Type B pancreatic cell (in vitro differentiated cells): ENCODE measurements around the gene EHBP1. TPM values are rescaled to one million over a fixed set of nuclear protein-coding genes. Genes with fewer than 3 reads are reported as not detected.

Source experiments
- DNase-seq: peaks from one replicate; pipeline ENCODE4 v3.0.0; 2021; ENCODE audit warnings: mixed read lengths; ENCODE audit not compliant: unreplicated experiment; ENCODE audit errors: extremely low spot score
- H3K27ac Mint-ChIP-seq: 2 replicates; pipeline ENCODE4 v1.8.0; 2021; ENCODE audit warnings: mild to moderate bottlenecking, mixed read lengths
- H3K27me3 Mint-ChIP-seq: 2 replicates; pipeline ENCODE4 v1.8.0; 2021; ENCODE audit warnings: mixed read lengths
- H3K36me3 Mint-ChIP-seq: 2 replicates; pipeline ENCODE4 v1.8.0; 2021; ENCODE audit warnings: mixed read lengths
- H3K4me1 Mint-ChIP-seq: one replicate; pipeline ENCODE4 v1.8.0; 2021; ENCODE audit warnings: mixed read lengths; ENCODE audit not compliant: unreplicated experiment
- H3K4me3 Mint-ChIP-seq: 2 replicates; pipeline ENCODE4 v1.8.0; 2021; ENCODE audit warnings: mild to moderate bottlenecking, mixed read lengths
- H3K9me3 Mint-ChIP-seq: 2 replicates; pipeline ENCODE4 v1.8.0; 2021; ENCODE audit warnings: mixed read lengths
- CTCF ChIP-seq: fragments of 200-600 bp; sonication (generic); conservative IDR thresholded peaks from 2 replicates; pipeline ENCODE4 v1.5.0; 2021; ENCODE audit warnings: antibody characterized with exemption, mild to moderate bottlenecking
- total RNA-seq: library from RNA; stranded (reverse); gene quantifications from 2 replicates; pipeline ENCODE4 v1.2.1, GENCODE V29; 2021; ENCODE audit warnings: low replicate concordance

The EHBP1 gene
- total RNA-seq, 1 donor from 2014 or later: 59.2 TPM

- H3K4me1 Mint-ChIP-seq: no peaks in the 10 kb centered on the region
- H3K4me3 Mint-ChIP-seq: no peak overlapping the region
- DNase-seq: no peak
- H3K27ac Mint-ChIP-seq: no peak overlapping the region
- peaks cover 14% of the 10 kb centered on the region for H3K9me3 Mint-ChIP-seq
- H3K27me3 Mint-ChIP-seq: no peaks in the 10 kb centered on the region
- TF ChIP-seq CTCF: no peak
- H3K36me3 Mint-ChIP-seq: peaks cover 49% of the 10 kb centered on the region
These were observed 126.2 kb downstream of the EHBP1 start for GRCh38 chr2:62831729-62832128.

GRCh38 chr2:62844311-62845090, 139.0 kb downstream of the EHBP1 start:
- no peak for TF ChIP-seq CTCF
- Mint-ChIP-seq H3K27ac (no peak overlapping the region), H3K36me3 (peaks cover 25% of the 10 kb centered on the region), H3K27me3 (no peaks in the 10 kb centered on the region), H3K4me1 (no peaks in the 10 kb centered on the region), H3K4me3 (no peak overlapping the region), H3K9me3 (no peaks in the 10 kb centered on the region)
- DNase-seq: no peak

GRCh38 chr2:62845256-62845655, 139.7 kb downstream of the EHBP1 start:
- H3K4me1 Mint-ChIP-seq: no peaks in the 10 kb centered on the region
- no peak for TF ChIP-seq CTCF
- peaks cover 25% of the 10 kb centered on the region for H3K36me3 Mint-ChIP-seq
- no peaks in the 10 kb centered on the region for H3K27me3 Mint-ChIP-seq
- no peaks in the 10 kb centered on the region for H3K9me3 Mint-ChIP-seq
- DNase-seq: no peak
- no peak overlapping the region for H3K4me3 Mint-ChIP-seq
- no peak overlapping the region for H3K27ac Mint-ChIP-seq

- TF ChIP-seq CTCF: no peak
- Mint-ChIP-seq H3K9me3 (peaks cover 6% of the 10 kb centered on the region), H3K4me1 (no peaks in the 10 kb centered on the region), H3K27ac (no peak overlapping the region), H3K36me3 (peaks cover 21% of the 10 kb centered on the region), H3K4me3 (no peak overlapping the region), H3K27me3 (no peaks in the 10 kb centered on the region)
- DNase-seq: no peak
These were observed 146.7 kb downstream of the EHBP1 start for GRCh38 chr2:62852254-62852653.

- Mint-ChIP-seq H3K4me3 (no peak overlapping the region), H3K27ac (no peak overlapping the region)
These were observed 149.3 kb downstream of the EHBP1 start for GRCh38 chr2:62854600-62855514.

More at GRCh38 chr2:62854600-62855514, 149.3 kb downstream of the EHBP1 start:
- peaks cover 18% of the 10 kb centered on the region for H3K36me3 Mint-ChIP-seq
- peaks cover 6% of the 10 kb centered on the region for H3K9me3 Mint-ChIP-seq
- DNase-seq: no peak
- no peaks in the 10 kb centered on the region for H3K27me3 Mint-ChIP-seq
- TF ChIP-seq CTCF: no peak
- no peaks in the 10 kb centered on the region for H3K4me1 Mint-ChIP-seq
